WERI-Rb-1 (cell line): Measurements from ENCODE around the gene TPTE2.

Source experiments
- DNase-seq: peaks from one replicate; pipeline ENCODE4 v3.0.0-alpha.2; 2020
- H3K27ac ChIP-seq: fragments of 250-450 bp; sonication (Bioruptor Pico); 2 replicates; pipeline ENCODE4 v1.5.1; 2020; ENCODE audit warnings: mild to moderate bottlenecking, moderate library complexity
- H3K27me3 ChIP-seq: fragments of 250-450 bp; sonication (Bioruptor Pico); 2 replicates; pipeline ENCODE4 v1.5.1; 2021; ENCODE audit warnings: mild to moderate bottlenecking, low read depth, moderate library complexity; ENCODE audit not compliant: insufficient read depth, severe bottlenecking
- H3K36me3 ChIP-seq: fragments of 250-450 bp; sonication (Bioruptor Pico); 2 replicates; pipeline ENCODE4 v1.5.1; 2020; ENCODE audit warnings: mild to moderate bottlenecking, moderate library complexity
- H3K4me3 ChIP-seq: 2 replicates; pipeline ENCODE4 v1.5.1; 2011; ENCODE audit warnings: low read depth, mild to moderate bottlenecking, control low read depth, low read length
- H3K9me3 ChIP-seq: fragments of 250-450 bp; sonication (Bioruptor Pico); 2 replicates; pipeline ENCODE4 v1.5.1; 2021; ENCODE audit warnings: mild to moderate bottlenecking, moderate library complexity; ENCODE audit not compliant: severe bottlenecking
- CTCF ChIP-seq: IDR thresholded peaks from 2 replicates; pipeline ENCODE4 v1.5.1; 2011; ENCODE audit warnings: low read depth, mild to moderate bottlenecking, control low read depth, inconsistent platforms, low read length

TPTE2 gene

GRCh38 chr13:19581675-19582074, 20.3 kb upstream of the TPTE2 start:
- Histone ChIP-seq H3K9me3 (no peaks in the 10 kb centered on the region), H3K4me3 (no peak overlapping the region), H3K36me3 (no peaks in the 10 kb centered on the region), H3K27ac (no peak overlapping the region), H3K27me3 (peaks cover 46% of the 10 kb centered on the region)
- TF ChIP-seq CTCF: no peak
- no peak for DNase-seq

DNA sequence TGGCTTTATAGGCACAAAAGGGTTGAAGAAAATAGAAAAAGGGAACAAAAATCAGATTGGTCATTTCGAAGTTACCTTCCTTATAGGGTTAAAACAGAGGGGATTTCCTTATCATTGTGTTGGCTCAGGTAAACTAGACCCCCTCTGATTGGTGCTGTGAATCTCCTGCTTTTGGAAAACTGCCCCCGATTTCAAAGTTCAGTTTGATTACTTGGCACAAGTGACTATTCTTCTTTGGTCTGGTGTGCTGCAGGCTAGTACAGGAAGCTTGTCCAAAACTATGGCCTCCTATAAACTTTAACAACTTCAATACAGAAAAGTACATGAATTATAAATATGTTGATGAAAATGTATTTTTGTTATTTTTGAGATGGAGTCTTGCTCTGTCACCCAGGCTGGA, 13.9 kb upstream of the TPTE2 start:
- DNase-seq: no peak
- Histone ChIP-seq H3K36me3 (no peaks in the 10 kb centered on the region), H3K4me3 (no peak overlapping the region), H3K9me3 (peaks cover 5% of the 10 kb centered on the region), H3K27me3 (peaks cover 57% of the 10 kb centered on the region), H3K27ac (no peak overlapping the region)
- no peak for TF ChIP-seq CTCF

GRCh38 chr13:19573120-19573716, 11.9 kb upstream of the TPTE2 start:
- H3K9me3 ChIP-seq: peaks cover 5% of the 10 kb centered on the region

DNA sequence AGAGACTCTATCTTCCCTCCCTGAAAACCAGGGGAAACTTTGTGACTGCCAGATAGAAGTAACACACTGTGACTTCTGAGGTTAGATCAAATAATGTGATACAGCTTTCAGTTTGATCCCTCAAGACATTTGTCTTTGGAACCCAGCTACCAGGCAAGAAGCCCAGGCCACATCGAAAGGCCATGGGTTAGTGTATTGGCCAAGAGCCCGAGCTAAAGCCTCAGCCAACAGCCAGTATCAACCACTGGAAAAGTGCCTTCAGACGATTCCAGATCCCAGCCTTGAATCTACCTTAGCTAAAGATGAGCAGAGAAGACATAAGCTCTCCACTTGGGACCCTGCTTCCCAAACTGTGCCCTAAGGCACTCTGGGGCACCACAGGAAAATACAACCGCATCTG, 10.9 kb upstream of the TPTE2 start:
- TF ChIP-seq CTCF: no peak
- Histone ChIP-seq H3K27ac (no peak overlapping the region), H3K4me3 (no peak overlapping the region), H3K36me3 (no peaks in the 10 kb centered on the region), H3K9me3 (peaks cover 5% of the 10 kb centered on the region), H3K27me3 (peaks cover 51% of the 10 kb centered on the region)
- DNase-seq: no peak

More at GRCh38 chr13:19573120-19573716, 11.9 kb upstream of the TPTE2 start:
- H3K4me3 ChIP-seq: no peak overlapping the region
- peaks cover 48% of the 10 kb centered on the region for H3K27me3 ChIP-seq
- no peak for DNase-seq
- H3K27ac ChIP-seq: no peak overlapping the region
- H3K36me3 ChIP-seq: no peaks in the 10 kb centered on the region
- TF ChIP-seq CTCF: no peak

DNA sequence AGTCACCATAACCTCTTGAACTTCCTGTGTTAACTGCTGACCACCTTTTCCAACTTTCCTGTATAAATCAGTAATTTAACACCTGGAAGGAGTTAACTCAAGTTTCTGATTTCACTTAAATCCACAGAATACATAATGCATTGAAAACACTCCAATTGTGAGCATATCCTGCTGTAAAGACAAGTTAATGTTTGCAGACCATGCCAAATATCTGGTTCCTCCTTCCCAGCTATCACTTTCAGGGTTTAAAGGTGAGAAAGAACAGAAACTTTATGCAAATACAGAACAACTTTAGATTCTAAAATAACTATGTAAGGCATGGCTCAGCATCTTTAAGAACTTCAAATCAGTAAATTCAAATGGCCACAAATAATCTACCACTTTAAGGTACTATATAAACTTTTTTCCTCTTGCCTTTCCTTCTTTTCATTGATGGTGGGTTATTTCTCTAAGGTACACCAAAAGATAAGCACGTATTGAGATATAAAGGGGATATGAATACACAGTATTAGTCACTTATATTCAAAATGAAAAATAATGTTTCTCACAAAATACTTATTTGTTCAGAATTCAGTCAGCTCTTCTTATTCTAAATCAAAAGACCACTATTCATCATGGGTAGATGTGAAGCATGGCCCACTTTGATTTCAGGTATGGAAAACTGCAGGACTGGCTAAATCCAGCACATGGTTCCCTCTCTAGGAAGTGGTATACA, 6.6 kb upstream of the TPTE2 start:
- H3K4me3 ChIP-seq: no peak overlapping the region
- no peak for DNase-seq
- no peaks in the 10 kb centered on the region for H3K36me3 ChIP-seq
- H3K27ac ChIP-seq: no peak overlapping the region
- no peak for TF ChIP-seq CTCF
- peaks cover 30% of the 10 kb centered on the region for H3K27me3 ChIP-seq
- H3K9me3 ChIP-seq: no peaks in the 10 kb centered on the region
